Smooth muscle cell (in vitro differentiated cells): ENCODE measurements around the gene PAH. TPM values are rescaled to one million over a fixed set of nuclear protein-coding genes. Genes with fewer than 3 reads are reported as not detected.

Experiments used
- DNase-seq: peaks from one replicate; lab custom pipeline; 2025; ENCODE audit not compliant: unreplicated experiment; lab: John Stamatoyannopoulos, UW
- H2AFZ ChIP-seq: fragments of 200-600 bp; sonication (generic); 2 replicates; pipeline ENCODE4 v1.6.0; 2016; ENCODE audit warnings: antibody characterized with exemption, low read depth, mild to moderate bottlenecking
- H3F3A ChIP-seq: fragments of 200-600 bp; sonication (generic); 2 replicates; pipeline ENCODE4 v1.6.0; 2017; ENCODE audit warnings: antibody characterized with exemption, low read depth
- H3K27ac ChIP-seq: fragments of 200-600 bp; sonication (generic); 2 replicates; pipeline ENCODE4 v1.5.1; 2016; ENCODE audit warnings: low read depth, mild to moderate bottlenecking
- H3K27me3 ChIP-seq: fragments of 200-600 bp; sonication (generic); 2 replicates; pipeline ENCODE4 v1.6.1; 2016; ENCODE audit warnings: low read depth, mild to moderate bottlenecking
- H3K36me3 ChIP-seq: fragments of 200-600 bp; sonication (generic); 2 replicates; pipeline ENCODE4 v1.5.1; 2016; ENCODE audit warnings: low read depth
- H3K4me1 ChIP-seq: fragments of 200-600 bp; sonication (generic); 2 replicates; pipeline ENCODE4 v1.5.1; 2016; ENCODE audit warnings: low read depth
- H3K4me2 ChIP-seq: fragments of 200-600 bp; sonication (generic); 2 replicates; pipeline ENCODE4 v1.6.0; 2016; ENCODE audit warnings: mild to moderate bottlenecking
- H3K4me3 ChIP-seq: fragments of 200-600 bp; sonication (generic); 2 replicates; pipeline ENCODE4 v1.5.1; 2016; ENCODE audit warnings: mild to moderate bottlenecking
- H3K79me2 ChIP-seq: fragments of 200-600 bp; sonication (generic); 2 replicates; pipeline ENCODE4 v1.6.0; 2016; ENCODE audit warnings: low read depth, mild to moderate bottlenecking
- H3K9ac ChIP-seq: fragments of 200-600 bp; sonication (generic); 2 replicates; pipeline ENCODE4 v1.6.0; 2016; ENCODE audit warnings: low read depth
- H3K9me3 ChIP-seq: fragments of 200-600 bp; sonication (generic); replicated peaks from 2 replicates; pipeline ENCODE4 v1.5.1; 2016; ENCODE audit warnings: low read depth
- H4K20me1 ChIP-seq: fragments of 200-600 bp; sonication (generic); 2 replicates; pipeline ENCODE4 v1.6.0; 2016; ENCODE audit warnings: low read depth
- WGBS: methylation state at CpG from one replicate; pipeline ENCODE4 v1.1.7; 2016; ENCODE audit warnings: low lambda C conversion rate; 5-methylcytosine and 5-hydroxymethylcytosine counted together
- polyA plus RNA-seq: library from polyadenylated mRNA; unstranded; fragments of >200 nt; fragmentation: Nextera tagmentation; extraction: Ambion mirVana; gene quantifications from 2 replicates; pipeline ENCODE4 v1.2.1, GENCODE V29; 2016
- total RNA-seq: library from RNA; depleted of rRNA; stranded (reverse); fragments of >200 nt; gene quantifications from 2 replicates; pipeline ENCODE4 v1.2.3, GENCODE V29; 2014
- TF ChIP-seq, protein P1 (sequence below): fragments of 200-600 bp; sonication (generic); IDR thresholded peaks from 2 replicates; pipeline ENCODE4 v1.5.1; 2017; ENCODE audit warnings: borderline replicate concordance, mild to moderate bottlenecking, antibody characterized with exemption; ENCODE audit not compliant: insufficient read depth, poor library complexity, severe bottlenecking

The PAH gene
- total and polyA plus RNA-seq, 2 experiments from 2014 or later = not detected

DNA sequence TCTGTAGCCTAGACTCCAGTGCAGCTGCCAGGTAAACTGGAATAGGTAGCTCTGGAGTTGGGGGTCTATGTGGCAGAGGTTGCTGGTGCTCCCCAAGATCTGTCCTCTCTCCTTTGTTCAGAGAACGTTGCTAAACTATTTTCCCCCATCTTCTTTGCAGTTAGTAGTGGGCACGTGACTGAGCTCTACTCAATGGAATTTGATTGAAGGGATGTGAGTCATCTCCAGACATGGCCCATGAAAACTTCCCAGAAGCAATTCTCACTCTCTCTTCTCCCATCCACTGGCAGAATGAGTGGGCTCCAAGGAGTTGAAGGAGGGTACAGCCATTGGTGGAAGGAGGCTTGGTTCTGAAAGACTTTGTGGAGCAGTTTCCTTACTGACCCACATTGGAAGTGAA, 44.0 kb downstream of the PAH start:
- Histone ChIP-seq H3K9ac (no peak overlapping the region), H4K20me1 (no peaks in the 10 kb centered on the region), H3K4me1 (no peaks in the 10 kb centered on the region), H3K4me2 (no peak overlapping the region), H3K79me2 (no peaks in the 10 kb centered on the region), H3K36me3 (no peaks in the 10 kb centered on the region), H3K27me3 (no peaks in the 10 kb centered on the region), H3K9me3 (no peaks in the 10 kb centered on the region), H2AFZ (no peak overlapping the region), H3K27ac (no peak overlapping the region), H3K4me3 (no peak overlapping the region), H3F3A (no peaks in the 10 kb centered on the region)
- TF ChIP-seq, protein P1, sequence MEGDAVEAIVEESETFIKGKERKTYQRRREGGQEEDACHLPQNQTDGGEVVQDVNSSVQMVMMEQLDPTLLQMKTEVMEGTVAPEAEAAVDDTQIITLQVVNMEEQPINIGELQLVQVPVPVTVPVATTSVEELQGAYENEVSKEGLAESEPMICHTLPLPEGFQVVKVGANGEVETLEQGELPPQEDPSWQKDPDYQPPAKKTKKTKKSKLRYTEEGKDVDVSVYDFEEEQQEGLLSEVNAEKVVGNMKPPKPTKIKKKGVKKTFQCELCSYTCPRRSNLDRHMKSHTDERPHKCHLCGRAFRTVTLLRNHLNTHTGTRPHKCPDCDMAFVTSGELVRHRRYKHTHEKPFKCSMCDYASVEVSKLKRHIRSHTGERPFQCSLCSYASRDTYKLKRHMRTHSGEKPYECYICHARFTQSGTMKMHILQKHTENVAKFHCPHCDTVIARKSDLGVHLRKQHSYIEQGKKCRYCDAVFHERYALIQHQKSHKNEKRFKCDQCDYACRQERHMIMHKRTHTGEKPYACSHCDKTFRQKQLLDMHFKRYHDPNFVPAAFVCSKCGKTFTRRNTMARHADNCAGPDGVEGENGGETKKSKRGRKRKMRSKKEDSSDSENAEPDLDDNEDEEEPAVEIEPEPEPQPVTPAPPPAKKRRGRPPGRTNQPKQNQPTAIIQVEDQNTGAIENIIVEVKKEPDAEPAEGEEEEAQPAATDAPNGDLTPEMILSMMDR = no peak
- no peak for DNase-seq
- 40% methylated on average over 2 of the region's 2 CpGs for WGBS

DNA sequence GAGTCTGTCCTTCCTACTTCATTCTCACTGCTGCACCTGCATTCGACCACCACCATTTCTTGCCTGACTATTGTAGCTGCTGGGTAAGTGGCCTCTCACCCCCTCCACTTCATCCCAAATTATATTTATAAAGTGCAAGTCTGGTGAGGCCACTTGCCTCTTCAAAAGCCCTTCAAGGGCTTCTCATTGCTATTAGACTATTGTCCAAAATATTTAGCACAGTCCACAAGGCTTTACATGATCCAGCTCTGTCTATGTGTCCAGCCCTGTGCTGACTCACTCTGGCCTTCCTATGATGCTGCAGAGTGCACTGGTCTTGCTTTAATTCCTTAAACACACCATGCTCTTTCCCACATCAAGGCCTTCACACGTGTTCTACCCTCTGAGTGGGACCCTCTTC, 46.0 kb downstream of the PAH start:
- Histone ChIP-seq H3K9ac (no peak overlapping the region), H3K4me1 (no peaks in the 10 kb centered on the region), H3K79me2 (no peaks in the 10 kb centered on the region), H3K27ac (no peak overlapping the region), H3K4me3 (no peak overlapping the region), H3K4me2 (no peak overlapping the region), H3K27me3 (no peaks in the 10 kb centered on the region), H3F3A (no peaks in the 10 kb centered on the region), H3K36me3 (no peaks in the 10 kb centered on the region), H2AFZ (no peak overlapping the region), H3K9me3 (no peaks in the 10 kb centered on the region), H4K20me1 (no peaks in the 10 kb centered on the region)
- DNase-seq = no peak
- TF ChIP-seq, protein P1 = no peak
- 76% methylated on average over 2 of the region's 2 CpGs for WGBS

DNA sequence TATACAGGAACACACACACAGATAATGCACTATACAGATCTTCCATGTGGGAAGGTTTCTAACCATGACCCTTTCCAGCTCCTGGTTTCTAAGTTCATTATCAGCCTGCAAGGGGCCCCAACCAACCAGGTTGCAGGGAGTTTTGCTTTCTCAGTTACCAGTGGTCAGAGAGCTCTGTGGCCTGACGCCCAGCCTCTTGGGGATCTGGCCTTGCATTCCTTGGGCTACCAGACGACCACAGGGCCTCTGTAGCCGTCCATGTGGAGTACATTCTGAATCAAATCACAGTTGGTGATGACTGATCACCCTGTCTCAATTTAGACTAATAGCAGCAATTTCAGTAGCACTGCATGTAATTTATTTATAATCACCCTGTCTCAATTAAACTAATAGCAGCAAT, 47.5 kb downstream of the PAH start:
- H3K36me3 ChIP-seq = no peaks in the 10 kb centered on the region
- no peak for DNase-seq
- 30% methylated on average over 3 of the region's 3 CpGs for WGBS
- no peaks in the 10 kb centered on the region for H3F3A ChIP-seq
- no peak overlapping the region for H3K9ac ChIP-seq
- no peak overlapping the region for H2AFZ ChIP-seq
- H3K79me2 ChIP-seq = no peaks in the 10 kb centered on the region
- TF ChIP-seq, protein P1 = no peak
- no peaks in the 10 kb centered on the region for H3K27me3 ChIP-seq
- H3K27ac ChIP-seq = no peak overlapping the region
- H4K20me1 ChIP-seq = no peaks in the 10 kb centered on the region
- no peak overlapping the region for H3K4me2 ChIP-seq
- no peaks in the 10 kb centered on the region for H3K4me1 ChIP-seq
- no peaks in the 10 kb centered on the region for H3K9me3 ChIP-seq
- H3K4me3 ChIP-seq = no peak overlapping the region

DNA sequence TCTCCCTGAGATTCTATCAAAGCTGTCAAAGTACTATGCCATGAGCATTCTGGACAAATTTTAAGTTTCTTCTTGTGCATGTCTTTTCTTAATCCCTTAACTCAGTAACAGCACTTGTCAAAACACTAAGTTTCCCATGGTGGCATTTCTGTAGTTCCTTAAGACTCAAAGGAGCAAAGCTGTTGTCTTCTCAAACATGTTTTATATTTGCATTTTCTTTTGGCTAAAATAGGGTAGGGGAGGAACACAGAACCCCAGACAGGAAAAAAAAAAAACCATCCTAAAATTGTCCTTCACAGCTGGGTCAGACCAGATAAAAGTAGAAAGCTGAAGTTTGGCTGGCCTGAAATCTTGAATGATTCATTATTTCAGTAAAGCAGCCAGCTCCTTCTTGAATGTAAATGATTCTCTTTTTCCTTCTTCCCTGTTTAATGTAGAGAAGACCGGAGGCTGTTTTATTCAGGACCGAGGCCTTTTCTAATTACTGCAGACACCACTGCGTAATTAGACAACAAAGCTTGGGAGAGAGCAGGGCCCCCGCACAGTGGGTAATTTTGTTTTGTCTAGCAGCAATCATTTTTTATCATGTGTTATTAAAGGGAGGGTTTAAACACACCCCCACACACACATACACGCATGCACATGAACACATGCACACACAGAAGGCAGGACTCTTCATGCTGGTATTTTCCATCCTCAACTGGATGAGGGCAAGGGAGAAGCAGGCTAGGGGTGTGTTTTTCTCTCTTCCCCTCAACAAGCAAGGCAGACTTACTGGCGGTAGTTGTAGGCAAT, 51.0 kb downstream of the PAH start:
- Histone ChIP-seq H3K4me3 (no peak overlapping the region), H3K27me3 (no peaks in the 10 kb centered on the region), H3K79me2 (no peaks in the 10 kb centered on the region), H2AFZ (no peak overlapping the region), H3K27ac (no peak overlapping the region), H4K20me1 (no peaks in the 10 kb centered on the region), H3K4me2 (no peak overlapping the region), H3F3A (no peaks in the 10 kb centered on the region), H3K9me3 (no peaks in the 10 kb centered on the region), H3K4me1 (no peaks in the 10 kb centered on the region), H3K9ac (no peak overlapping the region), H3K36me3 (no peaks in the 10 kb centered on the region)
- DNase-seq = no peak
- TF ChIP-seq, protein P1 = no peak
- 83% methylated on average over 6 of the region's 6 CpGs for WGBS
